Activated T-helper 1 cell treated with Interleukin-2 at 50 U/mL for 16 hours (primary cell): ENCODE measurements around the gene SREBF2.

Experiments
- DNase-seq: peaks from one replicate; pipeline ENCODE4 v3.0.0-alpha.2; 2020; ENCODE audit warnings: low read depth

Gene SREBF2

GRCh38 chr22:41876675-41877074, 43.8 kb downstream of the SREBF2 start:
- no peak for DNase-seq

GRCh38 chr22:41880653-41881052, 47.7 kb downstream of the SREBF2 start:
- DNase-seq: no peak

GRCh38 chr22:41883400-41883799, 50.5 kb downstream of the SREBF2 start:
- no peak for DNase-seq

- no peak for DNase-seq
Observed at GRCh38 chr22:41885116-41885515, 52.2 kb downstream of the SREBF2 start.

- DNase-seq: no peak
Observed at GRCh38 chr22:41885516-41885915, 52.6 kb downstream of the SREBF2 start.

GRCh38 chr22:41888627-41889200, 55.8 kb downstream of the SREBF2 start:
- DNase-seq: no peak

GRCh38 chr22:41891407-41891806, 58.5 kb downstream of the SREBF2 start:
- DNase-seq: no peak

GRCh38 chr22:41892721-41893120, 59.8 kb downstream of the SREBF2 start:
- no peak for DNase-seq

GRCh38 chr22:41893591-41894375, 60.9 kb downstream of the SREBF2 start:
- DNase-seq: no peak

GRCh38 chr22:41898645-41899044, 65.7 kb downstream of the SREBF2 start:
- DNase-seq: no peak

- no peak for DNase-seq
Observed at GRCh38 chr22:41899110-41899509, 66.2 kb downstream of the SREBF2 start.

- no peak for DNase-seq
Observed at GRCh38 chr22:41899992-41900651, 67.2 kb downstream of the SREBF2 start.

GRCh38 chr22:41900652-41901312, 67.9 kb downstream of the SREBF2 start:
- DNase-seq: no peak

GRCh38 chr22:41902016-41902415, 69.1 kb downstream of the SREBF2 start:
- no peak for DNase-seq

- DNase-seq: no peak
Observed at GRCh38 chr22:41902932-41903421, 70.1 kb downstream of the SREBF2 start.

- no peak for DNase-seq
Observed at GRCh38 chr22:41904450-41905410, 71.8 kb downstream of the SREBF2 start.

- DNase-seq: no peak
Observed at GRCh38 chr22:41905411-41906202, 72.7 kb downstream of the SREBF2 start.

GRCh38 chr22:41906822-41907221, 73.9 kb downstream of the SREBF2 start:
- DNase-seq: no peak

- no peak for DNase-seq
Observed at GRCh38 chr22:41907436-41908401, 74.8 kb downstream of the SREBF2 start.
